H1 (cell line): ENCODE data around the gene SRR. TPM values are rescaled to one million over a fixed set of nuclear protein-coding genes. Genes with fewer than 3 reads are reported as not detected.

ENCODE experiments used
- CTCF ChIA-PET: fragments of 300-600 bp; sonication (Branson Sonifier 250); formaldehyde crosslinking; loops from one replicate; lab custom pipeline; 2021; ENCODE audit not compliant: partially characterized antibody; lab: Charles Lee
- POLR2A ChIA-PET: fragments of 300-600 bp; sonication (Branson Sonifier 250); formaldehyde crosslinking; loops from one replicate; lab custom pipeline; 2021; ENCODE audit warnings: inconsistent platforms; ENCODE audit not compliant: partially characterized antibody; lab: Charles Lee
- DNase-seq, 2 experiments: peaks; one replicate each; pipeline versions ENCODE4 v3.0.0 to v3.0.0-alpha.2; 2010 to 2022; ENCODE audit warnings: low spot score in 2 of 2, low read depth in 1 of 2, mixed read lengths in 1 of 2
- FAIRE-seq: peaks from 2 replicates; lab custom pipeline; 2011; peaks lifted over from hg19 to GRCh38; lab: Jason Lieb, UNC
- H2AFZ ChIP-seq: 2 replicates; pipeline ENCODE4 v1.8.1; 2012; ENCODE audit warnings: low read length, inconsistent platforms
- H2AK5ac ChIP-seq: 2 replicates; pipeline ENCODE4 v1.6.1; 2013; ENCODE audit warnings: low read depth, low read length
- H2BK120ac ChIP-seq: replicated peaks from 2 replicates; pipeline ENCODE3; 2013; ENCODE audit warnings: low read depth, low read length, inconsistent platforms
- H2BK12ac ChIP-seq: 2 replicates; pipeline ENCODE4 v1.6.1; 2013; ENCODE audit warnings: low read depth, low read length
- H2BK15ac ChIP-seq: 2 replicates; pipeline ENCODE4 v1.6.1; 2013; ENCODE audit warnings: low read length
- H2BK20ac ChIP-seq: 2 replicates; pipeline ENCODE4 v1.6.1; 2013; ENCODE audit warnings: low read length
- H2BK5ac ChIP-seq: 2 replicates; pipeline ENCODE4 v1.6.1; 2013; ENCODE audit warnings: low read depth, low read length
- H3K14ac ChIP-seq: 2 replicates; pipeline ENCODE4 v1.6.1; 2013; ENCODE audit warnings: inconsistent platforms; ENCODE audit not compliant: insufficient read length
- H3K18ac ChIP-seq: 2 replicates; pipeline ENCODE4 v1.6.1; 2013; ENCODE audit warnings: low read length; ENCODE audit errors: extremely low read depth
- H3K23ac ChIP-seq: 2 replicates; pipeline ENCODE4 v1.6.1; 2013; ENCODE audit warnings: inconsistent platforms; ENCODE audit not compliant: insufficient read length
- H3K23me2 ChIP-seq: 2 replicates; pipeline ENCODE4 v1.6.1; 2013; ENCODE audit warnings: low read depth, low read length
- H3K27ac ChIP-seq: 2 replicates; pipeline ENCODE4 v1.6.1; 2011; ENCODE audit warnings: low read depth, low read length, inconsistent platforms
- H3K27me3 ChIP-seq, 4 experiments: replicated peaks in 1 of 4; 1 replicate in 1 of 4; 2 replicates in 3 of 4; pipeline versions ENCODE4 v1.6.1 to v1.8.1; 2011 to 2013; ENCODE audit warnings: low read length in 3 of 4, mild to moderate bottlenecking in 3 of 4, inconsistent platforms in 2 of 4, mixed read lengths in 2 of 4, moderate library complexity in 1 of 4; ENCODE audit not compliant: control insufficient read depth in 3 of 4, insufficient read depth in 3 of 4; ENCODE audit errors: extremely low read depth in 1 of 4
- H3K36me3 ChIP-seq, 4 experiments: 2 replicates each; pipeline versions ENCODE4 v1.6.1 to v1.8.1; 2011 to 2013; ENCODE audit warnings: mild to moderate bottlenecking in 4 of 4, low read length in 3 of 4, moderate library complexity in 2 of 4, control low read depth in 1 of 4, inconsistent platforms in 1 of 4; ENCODE audit not compliant: insufficient read depth in 4 of 4, control insufficient read depth in 2 of 4
- H3K4ac ChIP-seq: replicated peaks from 2 replicates; pipeline ENCODE3; 2013; ENCODE audit warnings: low read length, low read depth, mixed read lengths, inconsistent platforms; ENCODE audit not compliant: insufficient read length
- H3K4me1 ChIP-seq, 4 experiments: replicated peaks in 1 of 4; 1 replicate in 1 of 4; 2 replicates in 3 of 4; pipeline versions ENCODE4 v1.6.1 to v1.8.1; 2011 to 2013; ENCODE audit warnings: low read length in 3 of 4, inconsistent platforms in 2 of 4, mixed read lengths in 1 of 4; ENCODE audit not compliant: insufficient read depth in 4 of 4, control insufficient read depth in 3 of 4
- H3K4me2 ChIP-seq, 2 experiments: 2 replicates each; pipeline versions ENCODE4 v1.6.1 to v1.8.1; 2011 to 2013; ENCODE audit warnings: low read depth in 2 of 2, low read length in 2 of 2, control low read depth in 1 of 2, inconsistent platforms in 1 of 2, mild to moderate bottlenecking in 1 of 2; ENCODE audit not compliant: insufficient read depth in 1 of 2
- H3K4me3 ChIP-seq, 4 experiments: fragments of 200-600, 300-600 bp in 1 of 4; sonication (generic), shearing (Covaris generic), sonication (Bioruptor Twin) in 1 of 4; 2 replicates each; pipeline versions ENCODE4 v1.5.1 to v1.8.1; 2011 to 2016; ENCODE audit warnings: low read length in 4 of 4, low read depth in 3 of 4, control low read depth in 2 of 4, inconsistent platforms in 2 of 4, mild to moderate bottlenecking in 2 of 4, mixed read lengths in 1 of 4, moderate library complexity in 1 of 4; ENCODE audit not compliant: insufficient read depth in 2 of 4; ENCODE audit errors: extremely low read depth in 1 of 4
- H3K56ac ChIP-seq: replicated peaks from 2 replicates; pipeline ENCODE3; 2013; ENCODE audit warnings: low read depth, mild to moderate bottlenecking, mixed read lengths, low read length, inconsistent platforms; ENCODE audit not compliant: insufficient read length
- H3K79me1 ChIP-seq: 2 replicates; pipeline ENCODE4 v1.6.1; 2013; ENCODE audit warnings: low read depth, low read length, control low read depth
- H3K79me2 ChIP-seq, 2 experiments: 2 replicates each; pipeline versions ENCODE4 v1.6.1 to v1.8.1; 2012 to 2013; ENCODE audit warnings: low read length in 2 of 2, mild to moderate bottlenecking in 2 of 2, inconsistent platforms in 1 of 2; ENCODE audit not compliant: insufficient read depth in 2 of 2, control insufficient read depth in 1 of 2
- H3K9ac ChIP-seq, 4 experiments: replicated peaks in 1 of 4; 1 replicate in 1 of 4; 2 replicates in 3 of 4; pipeline versions ENCODE4 v1.6.1 to v1.8.1; 2011 to 2013; ENCODE audit warnings: low read depth in 3 of 4, low read length in 3 of 4, control low read depth in 2 of 4, mild to moderate bottlenecking in 2 of 4, moderate library complexity in 2 of 4, inconsistent platforms in 1 of 4; ENCODE audit errors: extremely low read depth in 1 of 4
- H3K9me3 ChIP-seq, 2 experiments: 2 replicates each; pipeline versions ENCODE4 v1.6.1 to v1.8.1; 2012 to 2013; ENCODE audit warnings: mild to moderate bottlenecking in 2 of 2, moderate library complexity in 2 of 2, control low read depth in 1 of 2, inconsistent platforms in 1 of 2, low read depth in 1 of 2, low read length in 1 of 2, mixed read lengths in 1 of 2; ENCODE audit not compliant: insufficient read depth in 2 of 2
- H4K20me1 ChIP-seq, 2 experiments: replicated peaks in 1 of 2; 2 replicates each; pipeline versions ENCODE3 to v1.8.1; 2011 to 2013; ENCODE audit warnings: inconsistent platforms in 2 of 2, low read length in 2 of 2, mild to moderate bottlenecking in 1 of 2; ENCODE audit not compliant: insufficient read depth in 2 of 2, control insufficient read depth in 1 of 2
- H4K5ac ChIP-seq: 2 replicates; pipeline ENCODE4 v1.6.1; 2013; ENCODE audit warnings: low read length, low read depth, mixed read lengths, inconsistent platforms; ENCODE audit not compliant: insufficient read length
- H4K8ac ChIP-seq: 2 replicates; pipeline ENCODE4 v1.8.0; 2013; ENCODE audit warnings: mild to moderate bottlenecking, moderate library complexity, low read length, inconsistent platforms; ENCODE audit not compliant: insufficient read depth; ENCODE audit errors: extremely low read depth
- H4K91ac ChIP-seq: replicated peaks from 2 replicates; pipeline ENCODE3; 2013; ENCODE audit warnings: low read length, mixed read lengths, inconsistent platforms; ENCODE audit not compliant: insufficient read length
- BRCA1 ChIP-seq: IDR thresholded peaks from 2 replicates; pipeline ENCODE4 v1.6.1; 2012; ENCODE audit warnings: low read depth, low read length, improper control_type of control experiment
- CBX5 ChIP-seq: fragments of 300-800, 300-1000 bp; sonication (generic); IDR thresholded peaks from 2 replicates; pipeline ENCODE4 v1.7.1; 2016; ENCODE audit warnings: antibody characterized with exemption, low read length, low read depth
- CBX8 ChIP-seq: fragments of 300-800, 300-1000 bp; sonication (generic); IDR thresholded peaks from 2 replicates; pipeline ENCODE4 v1.7.1; 2016; ENCODE audit warnings: low read depth, low read length, borderline replicate concordance
- POLR2A ChIP-seq, 2 experiments: IDR thresholded peaks; 1 replicate in 1 of 2; 2 replicates in 1 of 2; pipeline ENCODE4 v1.6.1; 2011; ENCODE audit warnings: low read depth in 2 of 2, low read length in 2 of 2, mild to moderate bottlenecking in 2 of 2; ENCODE audit errors: control extremely low read depth in 1 of 2
- RNF2 ChIP-seq: fragments of 200-900, 300-1000 bp; sonication (generic); IDR thresholded peaks from 2 replicates; pipeline ENCODE4 v1.7.1; 2016; ENCODE audit warnings: borderline replicate concordance, low read depth, mild to moderate bottlenecking, antibody characterized with exemption, low read length; ENCODE audit not compliant: poor library complexity, severe bottlenecking; ENCODE audit errors: missing control alignments
- SP4 ChIP-seq: IDR thresholded peaks from 2 replicates; pipeline ENCODE4 v1.6.1; 2012; ENCODE audit warnings: low read length, inconsistent platforms
- SRF ChIP-seq: IDR thresholded peaks from 2 replicates; pipeline ENCODE4 v1.6.1; 2011; ENCODE audit warnings: mild to moderate bottlenecking, low read depth, low read length, moderate library complexity
- SUZ12 ChIP-seq: fragments of 200-600 bp; sonication (generic); IDR thresholded peaks from 2 replicates; pipeline ENCODE4 v1.6.1; 2012; ENCODE audit warnings: mild to moderate bottlenecking, inconsistent platforms, low read length, moderate library complexity, mixed read lengths
- TAF1 ChIP-seq: IDR thresholded peaks from 2 replicates; pipeline ENCODE4 v1.6.1; 2011; ENCODE audit warnings: mild to moderate bottlenecking, low read depth, low read length
- ZNF274 ChIP-seq: IDR thresholded peaks from 2 replicates; pipeline ENCODE4 v1.7.0; 2012; ENCODE audit warnings: low read length, borderline replicate concordance; ENCODE audit errors: extremely low read depth
- WGBS, 2 experiments: shearing (Covaris generic) in 1 of 2; methylation state at CpG; one replicate each; pipeline versions ENCODE4 v1.1.6 to v1.1.7; 2013 to 2015; ENCODE audit warnings: low lambda C conversion rate in 2 of 2, mixed read lengths in 2 of 2, inconsistent platforms in 1 of 2, low coverage in 1 of 2, missing lambda C conversion rate in 1 of 2; ENCODE audit not compliant: insufficient replicate concordance in 2 of 2, insufficient coverage in 1 of 2, insufficient read length in 1 of 2; ENCODE audit errors: extremely low coverage in 1 of 2, missing lambda C conversion rate in 1 of 2; 5-methylcytosine and 5-hydroxymethylcytosine counted together
- polyA plus RNA-seq, 7 experiments: library from polyadenylated mRNA; depleted of rRNA in 3 of 7; stranded (reverse) in 5 of 7; unstranded in 2 of 7; fragments of >200 nt in 5 of 7; fragments of 200-250 nt in 2 of 7; gene quantifications; 1 replicate in 5 of 7; 2 replicates in 1 of 7; 4 replicates in 1 of 7; pipeline versions ENCODE4 v1.2.1 to v1.2.3, GENCODE V29; 2011 to 2013; ENCODE audit warnings: missing spikeins in 2 of 7, mixed read lengths in 2 of 7
- total RNA-seq: library from RNA; stranded (reverse); fragmentation: NEBNext Ultra II Directional; extraction: Animal tissue kit (Norgen Biotek cat#: 25700); gene quantifications from 2 replicates; pipeline ENCODE4 v1.2.1, GENCODE V29; 2021

The SRR gene
- total and polyA plus RNA-seq, 2 of the 8 experiments (the other 6 are each of a cell fraction or from before 2014, with no cell fraction given), result 3.6 to 4.5 TPM

DNA sequence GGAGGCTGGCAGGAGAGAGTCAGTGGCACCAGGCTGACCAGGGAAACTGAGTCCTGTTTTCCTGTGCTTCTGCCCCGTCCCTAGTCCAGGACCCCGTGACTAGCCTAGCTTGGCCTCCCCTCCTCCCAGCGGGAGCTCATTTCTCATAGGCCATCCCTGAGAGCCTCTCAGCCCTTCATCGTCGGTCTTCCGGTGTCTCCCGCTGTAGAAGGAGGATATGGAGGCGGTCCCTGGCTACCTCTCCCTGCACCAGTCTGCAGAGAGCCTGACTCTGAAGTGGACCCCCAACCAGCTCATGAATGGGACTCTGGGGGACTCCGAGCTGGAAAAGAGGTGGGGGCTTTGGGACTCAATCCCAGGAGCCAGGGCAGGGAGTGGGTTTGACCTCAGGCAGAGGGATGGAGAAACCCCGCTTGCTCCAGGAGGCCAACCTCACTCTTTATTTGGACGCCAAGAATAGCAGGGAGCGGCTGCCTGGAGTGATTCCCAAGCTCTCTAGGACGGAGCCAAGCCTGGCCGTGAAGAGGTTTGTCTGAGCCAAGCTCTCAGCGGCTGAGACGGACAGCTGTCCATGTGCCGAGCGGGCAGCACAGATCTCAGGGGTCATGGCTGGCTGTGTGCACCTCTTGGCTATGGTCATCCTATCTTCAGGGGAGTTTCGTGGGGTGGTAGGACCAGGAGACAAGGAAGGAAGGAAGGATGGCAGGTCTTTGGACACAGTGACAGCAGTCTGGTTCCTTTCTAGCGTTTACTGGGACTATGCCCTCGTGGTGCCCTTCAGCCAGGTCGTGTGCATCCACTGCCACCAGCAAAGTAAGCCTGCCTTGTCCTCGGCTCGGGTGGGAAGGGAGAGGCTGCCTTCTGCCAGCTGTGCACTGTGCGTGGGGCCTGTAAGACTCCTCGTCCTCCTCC lies 60.4 kb downstream of the SRR start:
- Histone ChIP-seq H3K4me2 (no peak overlapping the region), H3K4me1 (peaks cover 0 to 2% (median 0%) of the 10 kb centered on the region in 4 experiments; a peak in 3 of 7 replicates), H3K14ac (no peak overlapping the region), H2BK120ac (no peak overlapping the region)
- no peak for TF ChIP-seq TAF1
- TF ChIP-seq CBX5, result no peak
- no peak for TF ChIP-seq POLR2A (IDR thresholded peaks at IDR 0.05; ENCODE audit: control extremely low read depth in 1 of 2, low read depth in 2 of 2, low read length in 2 of 2)
- no peak for TF ChIP-seq SRF
- no peak for TF ChIP-seq RNF2
- no peak for TF ChIP-seq ZNF274
- no peak for TF ChIP-seq CBX8
- no peak for TF ChIP-seq SUZ12
- no peak for TF ChIP-seq BRCA1
- no peak for TF ChIP-seq SP4
- TF ChIP-seq, all 59 proteins: peak for 0
- Histone ChIP-seq H2BK5ac (no peak overlapping the region), H3K56ac (no peak overlapping the region), H3K4me3 (no peak overlapping the region), H4K8ac (no peak overlapping the region), H2BK15ac (no peak overlapping the region), H3K36me3 (peaks cover 0 to 10% (median 6%) of the 10 kb centered on the region in 4 experiments; a peak in 4 of 8 replicates), H4K5ac (no peak overlapping the region), H2BK12ac (no peak overlapping the region), H2AFZ (no peak overlapping the region), H3K27ac (no peak overlapping the region), H2BK20ac (no peak overlapping the region), H3K79me2 (no peaks in the 10 kb centered on the region), H3K9me3 (no peaks in the 10 kb centered on the region), H3K18ac (no peak overlapping the region), H2AK5ac (no peak overlapping the region), H3K4ac (no peak overlapping the region), H3K79me1 (no peaks in the 10 kb centered on the region), H3K23ac (no peak overlapping the region), H3K27me3 (no peaks in the 10 kb centered on the region), H4K20me1 (peaks cover 2% of the 10 kb centered on the region in 2 experiments), H4K91ac (no peak overlapping the region), H3K9ac (no peak overlapping the region), H3K23me2 (no peaks in the 10 kb centered on the region)
- ChIA-PET POLR2A (interaction anchor here (0.8 to 1.5 kb wide), 5 partner anchors 9 to 19 kb away, joined by 3 read pairs; no protein-coding TSS in a partner anchor), CTCF (interaction anchor here (0.6 to 13.4 kb wide), 8 partner anchors 12 to 119 kb away, joined by 3 to 209 read pairs (median 4); no protein-coding TSS in a partner anchor)
- FAIRE-seq (no peak), DNase-seq (no peak)
- 85% methylated on average over 25 of the region's 26 CpGs; no CpG with 5 or more reads in 1 of the 2 experiments for WGBS, 2 experiments
